CD4-positive, alpha-beta T cell treated with Interleukin-21 for 1 hour (primary cell): ENCODE measurements around the gene SDC4.
A peak's percentile ranks its signal among the peaks of the same experiment; 100 is the strongest.

Experiments
- DNase-seq: peaks from one replicate; pipeline ENCODE4 v3.0.0-alpha.2; 2020

Gene SDC4

GRCh38 chr20:45293041-45294002 lies 54.9 kb downstream of the SDC4 start:
- DNase-seq, result peak; percentile 76

- no peak for DNase-seq
These were observed 55.9 kb downstream of the SDC4 start for GRCh38 chr20:45292343-45292742.

- DNase-seq, result no peak
These were observed 56.7 kb downstream of the SDC4 start for GRCh38 chr20:45291526-45291925.

GRCh38 chr20:45290677-45291355 lies 57.4 kb downstream of the SDC4 start:
- peak; percentile 73 for DNase-seq

- no peak for DNase-seq
These were observed 58.1 kb downstream of the SDC4 start for GRCh38 chr20:45289942-45290676.

GRCh38 chr20:45288860-45289259 lies 59.4 kb downstream of the SDC4 start:
- DNase-seq, result no peak

- no peak for DNase-seq
These were observed 59.8 kb downstream of the SDC4 start for GRCh38 chr20:45288376-45288775.

- DNase-seq, result no peak
These were observed 64.6 kb downstream of the SDC4 start for GRCh38 chr20:45283551-45284057.

- no peak for DNase-seq
These were observed 65.3 kb downstream of the SDC4 start for GRCh38 chr20:45282700-45283550.

- DNase-seq, result no peak
These were observed 68.2 kb downstream of the SDC4 start for GRCh38 chr20:45279992-45280391.

GRCh38 chr20:45275338-45275737 lies 72.9 kb downstream of the SDC4 start:
- DNase-seq, result no peak
